ENCODE measurements around the gene METTL8.
"Not testable (repeated sequence)": the region's sequence is repeated elsewhere in the genome, so short reads cannot be mapped to it uniquely, and the experiment has no call there.

METTL8 gene

GRCh38 chr2:171400395-171400794, 33.4 kb downstream of the METTL8 start:
- Histone ChIP-seq H3K9ac (ENCODE audit: low read depth, low read length) (no peak overlapping the region), H3K9me3 (ENCODE audit: control insufficient read depth, insufficient read depth, low read length) (peaks cover 2% of the 10 kb centered on the region; the same call in 1 of the 2 replicates), H3K36me3 (ENCODE audit: insufficient read depth, low read length) (peaks cover 2% of the 10 kb centered on the region), H3K4me1 (ENCODE audit: insufficient read depth, low read length) (peaks cover 11% of the 10 kb centered on the region)

DNA sequence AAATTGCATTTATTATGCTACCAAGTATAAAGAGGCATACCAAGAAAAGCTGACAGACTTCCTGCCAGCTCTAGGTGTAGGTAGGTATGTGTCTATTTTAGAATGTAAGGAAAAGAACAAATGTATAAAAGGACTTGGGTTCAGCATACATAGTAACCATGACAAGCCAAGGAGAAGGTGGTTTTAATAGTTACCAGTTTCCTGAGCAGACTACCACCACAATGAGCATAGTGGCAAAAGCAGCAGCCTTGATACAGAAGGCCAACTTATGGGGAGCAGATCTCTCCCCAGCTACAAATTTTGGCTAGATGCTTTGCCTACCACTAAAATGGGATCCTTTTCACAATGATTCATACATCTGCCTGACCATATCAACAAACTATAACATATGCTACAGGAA, 34.5 kb downstream of the METTL8 start:
- peaks cover 11% of the 10 kb centered on the region for H3K4me1 ChIP-seq (ENCODE audit: insufficient read depth, low read length)
- peaks cover 2% of the 10 kb centered on the region; the same call in 1 of the 2 replicates for H3K36me3 ChIP-seq (ENCODE audit: insufficient read depth, low read length)
- H3K9me3 ChIP-seq (ENCODE audit: control insufficient read depth, insufficient read depth, low read length), result peaks cover 2% of the 10 kb centered on the region; the same call in 1 of the 2 replicates
- H3K9ac ChIP-seq (ENCODE audit: low read depth, low read length), result no peak overlapping the region

DNA sequence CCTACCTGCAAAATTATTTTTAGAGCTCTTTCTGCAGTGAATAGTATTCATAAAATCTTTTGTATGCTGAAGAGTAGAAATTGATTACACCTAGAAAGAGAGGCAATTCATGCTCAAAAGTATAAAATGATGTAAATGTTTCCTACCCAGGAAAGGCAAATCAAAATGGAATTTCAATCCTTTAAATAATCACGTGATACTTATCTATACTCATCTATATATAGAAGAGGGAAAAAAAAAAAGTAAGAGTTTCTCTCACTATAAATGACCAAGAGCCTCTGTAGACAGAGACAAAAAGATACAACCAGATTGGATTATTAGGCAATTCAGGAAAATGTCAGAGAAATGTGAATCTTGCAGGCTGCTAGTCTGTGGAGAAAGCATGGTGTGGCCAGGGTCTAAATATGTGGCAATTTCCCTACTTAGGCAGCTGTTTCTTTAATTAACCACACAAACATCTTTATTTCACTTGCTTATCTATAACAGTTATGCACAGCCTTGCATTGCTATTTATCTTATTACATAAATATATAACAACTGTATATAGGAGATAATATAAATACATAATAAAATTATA, 39.5 kb downstream of the METTL8 start:
- Histone ChIP-seq H3K36me3 (ENCODE audit: insufficient read depth, low read length) (no peaks in the 10 kb centered on the region), H3K9me3 (ENCODE audit: control insufficient read depth, insufficient read depth, low read length) (no peaks in the 10 kb centered on the region), H3K9ac (ENCODE audit: low read depth, low read length) (no peak overlapping the region), H3K4me1 (ENCODE audit: insufficient read depth, low read length) (peaks cover 19% of the 10 kb centered on the region)

DNA sequence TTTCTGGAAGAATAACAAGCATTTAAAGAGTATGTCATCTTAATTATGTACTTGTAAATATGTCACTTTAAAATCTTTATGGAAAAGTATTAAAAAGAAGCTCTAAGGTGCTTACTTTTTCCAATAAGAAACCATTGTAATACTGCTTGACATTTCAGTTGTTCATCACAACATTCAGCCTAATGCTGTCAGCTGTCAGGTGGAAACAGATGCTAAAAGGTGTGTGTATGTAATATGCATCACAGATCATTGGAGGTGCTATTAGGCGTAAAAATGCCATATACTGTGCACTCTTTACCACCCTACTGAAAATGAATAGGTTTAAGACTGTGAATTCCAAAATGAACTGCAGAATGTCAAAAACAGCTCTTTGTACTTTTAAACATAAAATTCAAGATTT, 40.3 kb downstream of the METTL8 start:
- Histone ChIP-seq H3K36me3 (ENCODE audit: insufficient read depth, low read length) (no peaks in the 10 kb centered on the region), H3K4me1 (ENCODE audit: insufficient read depth, low read length) (peaks cover 19% of the 10 kb centered on the region), H3K9me3 (ENCODE audit: control insufficient read depth, insufficient read depth, low read length) (no peaks in the 10 kb centered on the region), H3K9ac (ENCODE audit: low read depth, low read length) (no peak overlapping the region)

- Histone ChIP-seq H3K9me3 (ENCODE audit: control insufficient read depth, insufficient read depth, low read length) (no peaks in the 10 kb centered on the region), H3K9ac (ENCODE audit: low read depth, low read length) (no peak overlapping the region)
Observed at GRCh38 chr2:171391532-171391931, 42.3 kb downstream of the METTL8 start.

GRCh38 chr2:171390941-171391516, 42.8 kb downstream of the METTL8 start:
- Histone ChIP-seq H3K36me3 (ENCODE audit: insufficient read depth, low read length) (no peaks in the 10 kb centered on the region), H3K9me3 (ENCODE audit: control insufficient read depth, insufficient read depth, low read length) (no peaks in the 10 kb centered on the region), H3K9ac (ENCODE audit: low read depth, low read length) (no peak overlapping the region), H3K4me1 (ENCODE audit: insufficient read depth, low read length) (peaks cover 27% of the 10 kb centered on the region)

More at GRCh38 chr2:171391532-171391931, 42.3 kb downstream of the METTL8 start:
- Histone ChIP-seq H3K4me1 (ENCODE audit: insufficient read depth, low read length) (peaks cover 22% of the 10 kb centered on the region), H3K36me3 (ENCODE audit: insufficient read depth, low read length) (no peaks in the 10 kb centered on the region)

- Histone ChIP-seq H3K36me3 (ENCODE audit: insufficient read depth, low read length) (no peaks in the 10 kb centered on the region), H3K4me1 (ENCODE audit: insufficient read depth, low read length) (peaks cover 35% of the 10 kb centered on the region), H3K9ac (ENCODE audit: low read depth, low read length) (no peak overlapping the region), H3K9me3 (ENCODE audit: control insufficient read depth, insufficient read depth, low read length) (no peaks in the 10 kb centered on the region)
Observed at GRCh38 chr2:171389780-171390179, 44.0 kb downstream of the METTL8 start.

DNA sequence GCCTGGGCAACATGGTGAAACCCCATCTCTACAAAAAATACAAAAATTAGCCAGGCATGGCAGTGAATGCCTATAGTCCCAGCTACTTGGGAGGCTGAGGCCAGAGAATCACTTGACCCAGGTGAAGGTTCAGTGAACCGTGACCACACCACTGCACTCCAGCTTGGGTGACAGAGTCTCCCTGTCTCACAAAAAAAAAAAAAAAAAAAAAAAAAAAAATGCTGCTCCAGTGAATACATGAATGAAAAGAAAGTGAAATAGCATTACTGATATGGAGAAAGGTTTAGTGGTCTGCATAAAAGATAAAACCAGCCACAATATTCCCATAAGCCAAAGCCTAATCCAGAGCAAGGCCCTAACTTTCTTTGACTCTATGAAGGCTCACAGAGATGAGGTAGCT, 44.5 kb downstream of the METTL8 start:
- no peak overlapping the region for H3K9ac ChIP-seq (ENCODE audit: low read depth, low read length)
- H3K9me3 ChIP-seq (ENCODE audit: control insufficient read depth, insufficient read depth, low read length), result no peaks in the 10 kb centered on the region
- no peaks in the 10 kb centered on the region for H3K36me3 ChIP-seq (ENCODE audit: insufficient read depth, low read length)
- peaks cover 35% of the 10 kb centered on the region for H3K4me1 ChIP-seq (ENCODE audit: insufficient read depth, low read length)

DNA sequence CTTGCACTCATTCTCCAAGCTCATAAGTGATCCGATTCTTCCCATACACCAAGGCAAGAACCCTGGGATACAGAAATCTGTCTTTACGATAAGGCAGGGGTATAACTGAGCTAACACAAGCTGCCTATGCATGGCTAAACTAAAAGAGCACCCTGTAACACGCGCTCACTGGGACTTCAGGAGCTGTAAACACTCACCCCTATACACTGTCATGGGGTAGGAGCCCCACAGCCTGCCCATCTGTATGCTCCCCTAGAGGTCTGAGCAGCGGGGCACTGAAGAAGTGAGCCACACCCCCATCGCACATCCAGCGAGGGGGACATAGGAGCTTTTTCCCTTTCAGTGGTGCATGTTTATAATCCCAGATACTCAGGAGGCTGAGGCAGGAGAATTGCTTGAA, 46.7 kb downstream of the METTL8 start:
- no peaks in the 10 kb centered on the region for H3K9me3 ChIP-seq (ENCODE audit: control insufficient read depth, insufficient read depth, low read length)
- peak overlapping the region; percentile 8; the same call in 1 of the 2 replicates for H3K9ac ChIP-seq (ENCODE audit: low read depth, low read length)
- peaks cover 33% of the 10 kb centered on the region for H3K4me1 ChIP-seq (ENCODE audit: insufficient read depth, low read length)

DNA sequence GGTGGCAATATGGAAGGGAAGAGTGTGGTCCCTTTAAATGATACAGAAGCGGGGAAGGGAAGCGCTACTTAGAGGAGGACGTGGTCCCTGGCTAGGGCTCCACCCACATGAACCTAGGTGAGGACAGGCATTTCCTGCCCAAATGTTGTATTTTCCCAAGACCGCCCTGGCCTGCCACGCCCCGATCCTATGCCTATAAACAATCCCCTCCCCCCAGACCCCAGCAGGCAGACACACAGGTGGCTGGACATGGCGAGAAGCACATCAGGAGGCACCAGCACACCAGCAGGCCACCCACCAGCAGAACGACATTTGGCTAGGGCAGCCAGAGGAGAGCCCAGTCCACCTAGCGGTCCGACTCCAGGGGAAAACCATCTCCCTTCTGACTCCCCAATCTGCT, 47.2 kb downstream of the METTL8 start:
- Histone ChIP-seq H3K9me3 (ENCODE audit: control insufficient read depth, insufficient read depth, low read length) (no peaks in the 10 kb centered on the region), H3K4me1 (ENCODE audit: insufficient read depth, low read length) (peaks cover 29% of the 10 kb centered on the region), H3K9ac (ENCODE audit: low read depth, low read length) (peak overlapping the region; percentile 8; the same call in 1 of the 2 replicates), H3K36me3 (ENCODE audit: insufficient read depth, low read length) (no peaks in the 10 kb centered on the region)

More for the DNA sequence above, 46.7 kb downstream of the METTL8 start:
- no peaks in the 10 kb centered on the region for H3K36me3 ChIP-seq (ENCODE audit: insufficient read depth, low read length)

- no peaks in the 10 kb centered on the region; the same call in none of the 2 replicates for H3K9me3 ChIP-seq (ENCODE audit: control insufficient read depth, insufficient read depth, low read length)
- H3K9ac ChIP-seq (ENCODE audit: low read depth, low read length), result no peak overlapping the region
- no peaks in the 10 kb centered on the region for H3K36me3 ChIP-seq (ENCODE audit: insufficient read depth, low read length)
- peaks cover 16% of the 10 kb centered on the region for H3K4me1 ChIP-seq (ENCODE audit: insufficient read depth, low read length)
Observed at GRCh38 chr2:171383134-171383533, 50.7 kb downstream of the METTL8 start.

DNA sequence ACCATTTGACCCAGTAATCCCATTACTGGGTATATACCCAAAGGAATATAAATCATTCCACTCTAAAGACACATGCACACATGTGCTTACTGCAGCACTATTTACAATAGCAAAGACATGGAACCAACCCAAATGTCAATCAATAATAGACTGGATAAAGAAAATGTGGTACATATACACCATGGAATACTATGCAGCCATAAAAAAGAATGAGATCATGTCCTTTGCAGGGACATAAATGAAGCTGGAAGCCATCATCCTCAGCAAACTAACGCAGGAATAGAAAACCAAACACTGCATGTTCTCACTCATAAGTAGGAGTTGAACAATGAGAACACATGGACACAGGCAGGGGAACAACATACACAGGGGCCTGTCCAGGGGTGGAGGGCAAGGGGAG, 51.6 kb downstream of the METTL8 start:
- H3K9ac ChIP-seq (ENCODE audit: low read depth, low read length); H3K9me3 ChIP-seq (ENCODE audit: control insufficient read depth, insufficient read depth, low read length): not testable (repeated sequence)
- H3K4me1 ChIP-seq (ENCODE audit: insufficient read depth, low read length), result peaks cover 13% of the 10 kb centered on the region

GRCh38 chr2:171377852-171378251, 55.9 kb downstream of the METTL8 start:
- H3K9me3 ChIP-seq (ENCODE audit: control insufficient read depth, insufficient read depth, low read length); H3K36me3 ChIP-seq (ENCODE audit: insufficient read depth, low read length); H3K9ac ChIP-seq (ENCODE audit: low read depth, low read length); H3K4me1 ChIP-seq (ENCODE audit: insufficient read depth, low read length): not testable (repeated sequence)

More for the DNA sequence above, 51.6 kb downstream of the METTL8 start:
- not testable (repeated sequence) for H3K36me3 ChIP-seq (ENCODE audit: insufficient read depth, low read length)

DNA sequence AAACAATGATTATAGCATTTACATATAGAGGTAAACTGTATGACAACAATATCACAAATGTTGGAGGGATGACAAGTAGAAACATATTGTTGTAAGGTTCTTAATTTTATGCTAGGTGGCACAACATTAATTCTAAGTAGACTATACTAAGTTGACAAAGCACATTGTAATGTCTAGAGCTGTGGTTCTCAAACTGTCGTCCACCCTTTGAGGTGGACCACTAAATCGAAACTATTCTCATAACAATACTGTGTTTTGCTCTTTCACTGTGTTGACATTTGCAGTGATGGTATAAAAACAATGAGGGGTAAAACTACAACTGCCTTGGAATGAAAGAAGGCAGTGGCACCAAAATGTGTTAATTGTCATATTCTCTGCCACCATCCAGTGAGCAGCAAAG, 66.1 kb downstream of the METTL8 start:
- no peaks in the 10 kb centered on the region for H3K36me3 ChIP-seq (ENCODE audit: insufficient read depth, low read length)
- H3K4me1 ChIP-seq (ENCODE audit: insufficient read depth, low read length), result no peaks in the 10 kb centered on the region
- H3K9ac ChIP-seq (ENCODE audit: low read depth, low read length), result no peak overlapping the region
- no peaks in the 10 kb centered on the region; the same call in 1 of the 2 replicates for H3K9me3 ChIP-seq (ENCODE audit: control insufficient read depth, insufficient read depth, low read length)

- Histone ChIP-seq H3K4me1 (ENCODE audit: insufficient read depth, low read length) (no peaks in the 10 kb centered on the region), H3K9ac (ENCODE audit: low read depth, low read length) (no peak overlapping the region), H3K36me3 (ENCODE audit: insufficient read depth, low read length) (no peaks in the 10 kb centered on the region), H3K9me3 (ENCODE audit: control insufficient read depth, insufficient read depth, low read length) (no peaks in the 10 kb centered on the region; the same call in 1 of the 2 replicates)
Observed at GRCh38 chr2:171365778-171366177, 68.0 kb downstream of the METTL8 start.

Data from ES-I3 (cell line).